NT2/D1 (cell line): ENCODE results near the gene C10orf62.

Experiments used
- DNase-seq: peaks from one replicate; pipeline ENCODE4 v3.0.0-alpha.2; 2011; ENCODE audit warnings: low read depth, low spot score
- H3K27me3 ChIP-seq: 2 replicates; pipeline ENCODE4 v1.6.0; 2011; ENCODE audit warnings: mild to moderate bottlenecking; ENCODE audit not compliant: insufficient read length, insufficient read depth
- H3K36me3 ChIP-seq: 2 replicates; pipeline ENCODE4 v1.6.1; 2011; ENCODE audit warnings: mild to moderate bottlenecking, low read length, mixed read lengths; ENCODE audit not compliant: insufficient read depth, insufficient read length
- H3K4me1 ChIP-seq: 2 replicates; pipeline ENCODE4 v1.5.1; 2011; ENCODE audit not compliant: insufficient read depth, insufficient read length
- H3K4me3 ChIP-seq: 2 replicates; pipeline ENCODE4 v1.5.1; 2011; ENCODE audit warnings: low read depth; ENCODE audit not compliant: insufficient read length
- H3K9ac ChIP-seq: 2 replicates; pipeline ENCODE4 v1.6.0; 2011; ENCODE audit warnings: low read depth; ENCODE audit not compliant: insufficient read length
- H3K9me3 ChIP-seq: 2 replicates; pipeline ENCODE4 v1.5.1; 2011; ENCODE audit warnings: mild to moderate bottlenecking, low read length; ENCODE audit not compliant: insufficient read depth
- SUZ12 ChIP-seq: IDR thresholded peaks from 2 replicates; pipeline ENCODE4 v1.6.1; 2011; ENCODE audit not compliant: insufficient read length, insufficient read depth; ENCODE audit errors: extremely low read depth
- YY1 ChIP-seq: IDR thresholded peaks from 2 replicates; pipeline ENCODE4 v1.6.1; 2011; ENCODE audit not compliant: insufficient read length, insufficient read depth
- ZNF274 ChIP-seq: IDR thresholded peaks from 2 replicates; pipeline ENCODE4 v1.6.1; 2011; ENCODE audit warnings: mild to moderate bottlenecking, low read depth, low read length

Gene C10orf62

GRCh38 chr10:97577701-97578100, 11.8 kb upstream of the C10orf62 start:
- no peak for DNase-seq
- Histone ChIP-seq H3K9me3 (no peaks in the 10 kb centered on the region), H3K4me3 (no peak overlapping the region), H3K27me3 (no peaks in the 10 kb centered on the region), H3K36me3 (no peaks in the 10 kb centered on the region), H3K4me1 (peaks cover 5% of the 10 kb centered on the region), H3K9ac (no peak overlapping the region)
- TF ChIP-seq SUZ12 (no peak), ZNF274 (no peak), YY1 (no peak)

- Histone ChIP-seq H3K9ac (no peak overlapping the region), H3K9me3 (no peaks in the 10 kb centered on the region)
- DNase-seq: no peak
Measured at GRCh38 chr10:97578171-97578844, 11.2 kb upstream of the C10orf62 start.

GRCh38 chr10:97580421-97581367, 8.8 kb upstream of the C10orf62 start:
- no peak for DNase-seq
- Histone ChIP-seq H3K36me3 (no peaks in the 10 kb centered on the region), H3K4me1 (peaks cover 3% of the 10 kb centered on the region), H3K9me3 (no peaks in the 10 kb centered on the region), H3K9ac (no peak overlapping the region), H3K27me3 (no peaks in the 10 kb centered on the region), H3K4me3 (no peak overlapping the region)
- TF ChIP-seq ZNF274 (no peak), YY1 (no peak), SUZ12 (no peak)

More at GRCh38 chr10:97578171-97578844, 11.2 kb upstream of the C10orf62 start:
- Histone ChIP-seq H3K4me1 (peaks cover 2% of the 10 kb centered on the region), H3K4me3 (no peak overlapping the region), H3K27me3 (no peaks in the 10 kb centered on the region), H3K36me3 (no peaks in the 10 kb centered on the region)
- TF ChIP-seq SUZ12 (no peak), YY1 (no peak), ZNF274 (no peak)

- Histone ChIP-seq H3K4me3 (no peak overlapping the region), H3K36me3 (no peaks in the 10 kb centered on the region), H3K9ac (no peak overlapping the region), H3K27me3 (no peaks in the 10 kb centered on the region), H3K4me1 (peaks cover 6% of the 10 kb centered on the region), H3K9me3 (no peaks in the 10 kb centered on the region)
- no peak for DNase-seq
- TF ChIP-seq SUZ12 (no peak), ZNF274 (no peak), YY1 (no peak)
Measured at GRCh38 chr10:97582169-97582568, 7.4 kb upstream of the C10orf62 start.

- no peak for DNase-seq
- H3K9ac ChIP-seq: no peak overlapping the region
- H3K4me1 ChIP-seq: peaks cover 6% of the 10 kb centered on the region
- no peaks in the 10 kb centered on the region for H3K9me3 ChIP-seq
- H3K27me3 ChIP-seq: no peaks in the 10 kb centered on the region
- no peaks in the 10 kb centered on the region for H3K36me3 ChIP-seq
- no peak for TF ChIP-seq YY1
- no peak for TF ChIP-seq SUZ12
- H3K4me3 ChIP-seq: no peak overlapping the region
Measured at GRCh38 chr10:97583476-97583875, 6.0 kb upstream of the C10orf62 start.

GRCh38 chr10:97584060-97584797, 5.3 kb upstream of the C10orf62 start, which contains the start of gene HOGA1:
TSS of gene HOGA1 (plus strand) at chr10:97584389. CDS start at chr10:97584704, 315 bp downstream.
- Histone ChIP-seq H3K27me3 (no peaks in the 10 kb centered on the region), H3K4me1 (peaks cover 6% of the 10 kb centered on the region), H3K9me3 (no peaks in the 10 kb centered on the region), H3K36me3 (no peaks in the 10 kb centered on the region), H3K4me3 (no peak within 1 kb of the TSS), H3K9ac (no peak within 1 kb of the TSS)
- no peak for DNase-seq
- TF ChIP-seq ZNF274 (no peak), SUZ12 (no peak), YY1 (no peak)
